Endothelial cell (in vitro differentiated cells): ENCODE measurements around the gene EPHB1. TPM values are rescaled to one million over a fixed set of nuclear protein-coding genes. Genes with fewer than 3 reads are reported as not detected.
"Not testable (repeated sequence)": the region's sequence is repeated elsewhere in the genome, so short reads cannot be mapped to it uniquely, and the experiment has no call there.

Experiments
- DNase-seq: peaks from one replicate; pipeline ENCODE4 v3.0.0; 2021; ENCODE audit warnings: low spot score
- H3K27ac Mint-ChIP-seq: one replicate; pipeline ENCODE4 v1.8.0; 2021; ENCODE audit warnings: mixed read lengths, inconsistent platforms; ENCODE audit not compliant: unreplicated experiment
- H3K27me3 Mint-ChIP-seq: one replicate; pipeline ENCODE4 v1.8.0; 2021; ENCODE audit warnings: mild to moderate bottlenecking, moderate library complexity, mixed read lengths, inconsistent platforms; ENCODE audit not compliant: unreplicated experiment
- H3K36me3 Mint-ChIP-seq: one replicate; pipeline ENCODE4 v1.8.0; 2021; ENCODE audit warnings: mild to moderate bottlenecking, low read depth, mixed read lengths, inconsistent platforms; ENCODE audit not compliant: unreplicated experiment
- H3K4me1 Mint-ChIP-seq: one replicate; pipeline ENCODE4 v1.8.0; 2021; ENCODE audit warnings: mild to moderate bottlenecking, mixed read lengths, inconsistent platforms; ENCODE audit not compliant: unreplicated experiment
- H3K4me3 Mint-ChIP-seq: one replicate; pipeline ENCODE4 v1.8.0; 2021; ENCODE audit warnings: mild to moderate bottlenecking, mixed read lengths, inconsistent platforms; ENCODE audit not compliant: unreplicated experiment
- H3K9me3 Mint-ChIP-seq: one replicate; pipeline ENCODE4 v1.8.0; 2021; ENCODE audit warnings: mixed read lengths, inconsistent platforms; ENCODE audit not compliant: unreplicated experiment
- CTCF ChIP-seq: fragments of 200-600 bp; sonication (generic); IDR thresholded peaks from one replicate; pipeline ENCODE4 v1.5.0; 2021; ENCODE audit warnings: antibody characterized with exemption; ENCODE audit not compliant: unreplicated experiment
- total RNA-seq: library from RNA; stranded (reverse); fragmentation: NEBNext Ultra II Directional; extraction: Animal tissue kit (Norgen Biotek cat#: 25700); gene quantifications from one replicate; pipeline ENCODE4 v1.2.1, GENCODE V29; 2021; ENCODE audit not compliant: unreplicated experiment

The EPHB1 gene
- total RNA-seq, 1 donor from 2014 or later = 5.7 TPM

GRCh38 chr3:134772591-134772990 lies 22.5 kb upstream of the EPHB1 start:
- no peaks in the 10 kb centered on the region for H3K36me3 Mint-ChIP-seq
- H3K9me3 Mint-ChIP-seq = no peaks in the 10 kb centered on the region
- DNase-seq = no peak
- no peak overlapping the region for H3K4me3 Mint-ChIP-seq
- no peaks in the 10 kb centered on the region for H3K4me1 Mint-ChIP-seq
- H3K27me3 Mint-ChIP-seq = no peaks in the 10 kb centered on the region
- TF ChIP-seq CTCF = no peak
- no peak overlapping the region for H3K27ac Mint-ChIP-seq

GRCh38 chr3:134775831-134776230 lies 19.2 kb upstream of the EPHB1 start:
- Mint-ChIP-seq H3K27ac (no peak overlapping the region), H3K4me1 (no peaks in the 10 kb centered on the region), H3K36me3 (no peaks in the 10 kb centered on the region), H3K27me3 (no peaks in the 10 kb centered on the region), H3K4me3 (no peak overlapping the region), H3K9me3 (no peaks in the 10 kb centered on the region)
- no peak for DNase-seq
- TF ChIP-seq CTCF = no peak

- Mint-ChIP-seq H3K4me3 (no peak overlapping the region), H3K4me1 (no peaks in the 10 kb centered on the region), H3K27me3 (no peaks in the 10 kb centered on the region), H3K27ac (no peak overlapping the region), H3K36me3 (no peaks in the 10 kb centered on the region), H3K9me3 (no peaks in the 10 kb centered on the region)
- DNase-seq = no peak
- no peak for TF ChIP-seq CTCF
Measured at GRCh38 chr3:134776518-134776917, 18.5 kb upstream of the EPHB1 start.

GRCh38 chr3:134777341-134777740 lies 17.7 kb upstream of the EPHB1 start:
- Mint-ChIP-seq H3K4me1 (no peaks in the 10 kb centered on the region), H3K4me3 (no peak overlapping the region), H3K9me3 (no peaks in the 10 kb centered on the region), H3K27ac (no peak overlapping the region), H3K36me3 (no peaks in the 10 kb centered on the region), H3K27me3 (no peaks in the 10 kb centered on the region)
- TF ChIP-seq CTCF = no peak
- DNase-seq = no peak

GRCh38 chr3:134788283-134788682 lies 6.8 kb upstream of the EPHB1 start:
- not testable (repeated sequence) for H3K36me3 Mint-ChIP-seq, H3K9me3 Mint-ChIP-seq, H3K4me3 Mint-ChIP-seq, H3K4me1 Mint-ChIP-seq, H3K27ac Mint-ChIP-seq, DNase-seq, H3K27me3 Mint-ChIP-seq

GRCh38 chr3:134790065-134790464 lies 5.0 kb upstream of the EPHB1 start:
- peaks cover 3% of the 10 kb centered on the region for H3K4me1 Mint-ChIP-seq
- H3K36me3 Mint-ChIP-seq = no peaks in the 10 kb centered on the region
- H3K27me3 Mint-ChIP-seq = peaks cover 11% of the 10 kb centered on the region
- H3K4me3 Mint-ChIP-seq = no peak overlapping the region
- no peak for DNase-seq
- no peak for TF ChIP-seq CTCF
- no peak overlapping the region for H3K27ac Mint-ChIP-seq
- no peaks in the 10 kb centered on the region for H3K9me3 Mint-ChIP-seq
